T-helper 17 cell (primary cell): ENCODE results near the gene CHIC2. TPM values are rescaled to one million over a fixed set of nuclear protein-coding genes. Genes with fewer than 3 reads are reported as not detected.
A peak's percentile ranks its signal among the peaks of the same experiment; 100 is the strongest.

Experiments
- ATAC-seq: fragments of 150-1000 bp; cut with Tn5 transposase; 2 replicates; pipeline ENCODE4 v1.10.0; 2021; ENCODE audit warnings: mild to moderate bottlenecking, moderate library complexity
- DNase-seq, 3 donors: peaks; one replicate each; pipeline versions ENCODE4 v3.0.0 to v3.0.0-alpha.2; 2020 to 2021
- H3K9me3 ChIP-seq: one replicate; pipeline ENCODE4 v1.7.0; 2013; ENCODE audit warnings: low read length, mild to moderate bottlenecking; ENCODE audit not compliant: control insufficient read depth, poor library complexity, severe bottlenecking
- H3K27ac Mint-ChIP-seq: one replicate; pipeline ENCODE4 v1.8.0; 2022; ENCODE audit warnings: mild to moderate bottlenecking, moderate library complexity, mixed read lengths
- H3K27me3 Mint-ChIP-seq: one replicate; pipeline ENCODE4 v1.8.0; 2022; ENCODE audit warnings: mixed read lengths
- H3K36me3 Mint-ChIP-seq: one replicate; pipeline ENCODE4 v1.8.0; 2022; ENCODE audit warnings: low read depth, mixed read lengths
- H3K4me1 Mint-ChIP-seq: one replicate; pipeline ENCODE4 v1.8.0; 2022; ENCODE audit warnings: mild to moderate bottlenecking, mixed read lengths
- H3K4me3 Mint-ChIP-seq: one replicate; pipeline ENCODE4 v1.8.0; 2022; ENCODE audit warnings: mild to moderate bottlenecking, moderate library complexity, mixed read lengths
- total RNA-seq, 4 donors: library from RNA in 2 of 4; stranded (reverse) in 2 of 4; gene quantifications; one replicate each; pipeline ENCODE4 v1.2.3 and lab custom pipeline; 2022 to 2026

Gene CHIC2
- total RNA-seq, 2 donors from 2014 or later, result 43.0 to 70.1 TPM

GRCh38 chr4:54099287-54099747 lies 34.9 kb upstream of the CHIC2 start:
- DNase-seq, result no peak
- Mint-ChIP-seq H3K27me3 (peaks cover 89% of the 10 kb centered on the region), H3K4me1 (peaks cover 22% of the 10 kb centered on the region), H3K4me3 (peak overlapping the region; percentile 82), H3K27ac (no peak overlapping the region), H3K36me3 (peaks cover 3% of the 10 kb centered on the region)
- H3K9me3 ChIP-seq, result no peaks in the 10 kb centered on the region
- no peak for ATAC-seq

- no peaks in the 10 kb centered on the region for H3K9me3 ChIP-seq
- peaks cover 89% of the 10 kb centered on the region for H3K27me3 Mint-ChIP-seq
- no peak for ATAC-seq
- no peak overlapping the region for H3K27ac Mint-ChIP-seq
- H3K36me3 Mint-ChIP-seq, result peaks cover 3% of the 10 kb centered on the region
- peaks cover 27% of the 10 kb centered on the region for H3K4me1 Mint-ChIP-seq
- DNase-seq, result no peak
- no peak overlapping the region for H3K4me3 Mint-ChIP-seq
Measured at GRCh38 chr4:54098375-54098774, 34.0 kb upstream of the CHIC2 start.

GRCh38 chr4:54097152-54097551 lies 32.7 kb upstream of the CHIC2 start:
- Mint-ChIP-seq H3K4me3 (no peak overlapping the region), H3K27ac (no peak overlapping the region), H3K36me3 (peaks cover 3% of the 10 kb centered on the region), H3K27me3 (peaks cover 89% of the 10 kb centered on the region), H3K4me1 (peaks cover 29% of the 10 kb centered on the region)
- H3K9me3 ChIP-seq, result no peaks in the 10 kb centered on the region
- ATAC-seq (no peak), DNase-seq (no peak)

DNA sequence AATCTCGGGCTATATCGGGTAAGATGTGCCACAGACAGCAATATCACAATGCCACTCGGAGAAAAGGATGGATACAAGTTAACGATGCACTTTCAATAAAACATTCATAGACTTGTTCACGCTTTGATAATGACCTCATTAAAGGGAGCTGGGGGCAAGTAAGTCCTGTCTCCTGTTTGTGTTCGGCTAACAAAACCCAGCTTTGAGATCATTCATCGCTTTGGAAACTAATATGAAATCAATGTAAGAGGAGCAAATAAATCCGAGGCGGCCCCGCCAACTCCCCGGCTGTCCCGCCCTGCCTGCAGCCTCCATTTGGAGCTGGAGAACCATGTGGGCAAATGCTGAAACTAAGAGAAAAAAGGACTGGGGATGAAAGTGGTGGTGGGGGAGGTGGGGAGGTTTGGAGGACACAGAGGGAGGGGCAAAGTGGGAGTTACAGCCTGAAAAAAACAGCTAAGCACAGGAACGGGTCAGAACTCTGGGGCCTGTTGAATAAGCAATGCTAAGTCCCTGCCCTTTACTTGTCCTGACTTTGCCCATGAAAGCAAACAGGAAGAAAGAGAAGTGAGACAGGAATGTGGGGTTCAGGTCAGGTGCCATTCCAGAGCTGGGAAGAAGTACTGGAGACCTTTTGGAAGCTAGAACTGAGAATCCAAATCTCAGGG lies 32.0 kb upstream of the CHIC2 start:
- Mint-ChIP-seq H3K4me1 (peaks cover 32% of the 10 kb centered on the region), H3K27me3 (peaks cover 88% of the 10 kb centered on the region), H3K27ac (no peak overlapping the region), H3K4me3 (no peak overlapping the region), H3K36me3 (peaks cover 6% of the 10 kb centered on the region)
- ATAC-seq (no peak), DNase-seq (no peak)
- H3K9me3 ChIP-seq, result no peaks in the 10 kb centered on the region

DNA sequence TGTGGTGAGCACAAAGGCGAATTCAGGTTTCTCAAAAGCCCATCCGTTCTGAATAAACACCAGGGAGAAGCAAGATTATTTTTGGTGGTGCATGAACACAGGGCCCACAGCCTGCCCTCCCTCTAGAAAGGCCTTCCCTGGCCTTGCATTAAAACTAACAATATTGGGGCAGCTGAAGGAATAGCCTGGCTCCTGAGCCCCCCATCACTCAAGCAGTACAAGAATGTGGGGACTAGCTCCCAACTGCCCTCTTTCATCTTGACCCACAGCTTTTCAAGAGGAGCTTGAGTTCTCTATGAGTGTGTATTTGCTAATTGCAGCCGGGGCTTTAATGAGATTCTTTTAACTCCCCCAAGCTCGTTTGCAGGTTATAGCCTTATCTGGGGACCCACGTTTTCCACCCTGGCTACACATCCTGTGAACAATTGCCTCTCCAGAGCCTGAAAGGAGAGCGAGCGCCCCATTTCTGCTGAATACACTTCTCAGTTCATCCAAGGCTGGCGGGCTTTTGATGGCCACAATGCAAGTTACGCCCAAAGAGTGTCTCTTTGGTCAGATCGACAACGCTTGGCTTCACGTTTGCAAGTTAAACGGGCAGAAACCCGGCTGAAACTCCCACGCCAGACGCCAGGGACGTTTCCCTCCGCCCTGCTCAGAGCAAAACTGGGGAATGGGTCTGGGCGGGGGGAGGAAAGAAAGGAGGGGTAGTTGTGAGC lies 30.9 kb upstream of the CHIC2 start:
- no peak for DNase-seq
- H3K27me3 Mint-ChIP-seq, result peaks cover 88% of the 10 kb centered on the region
- no peak for ATAC-seq
- peaks cover 28% of the 10 kb centered on the region for H3K4me1 Mint-ChIP-seq
- no peaks in the 10 kb centered on the region for H3K9me3 ChIP-seq
- no peak overlapping the region for H3K4me3 Mint-ChIP-seq
- H3K27ac Mint-ChIP-seq, result no peak overlapping the region
- H3K36me3 Mint-ChIP-seq, result peaks cover 6% of the 10 kb centered on the region

DNA sequence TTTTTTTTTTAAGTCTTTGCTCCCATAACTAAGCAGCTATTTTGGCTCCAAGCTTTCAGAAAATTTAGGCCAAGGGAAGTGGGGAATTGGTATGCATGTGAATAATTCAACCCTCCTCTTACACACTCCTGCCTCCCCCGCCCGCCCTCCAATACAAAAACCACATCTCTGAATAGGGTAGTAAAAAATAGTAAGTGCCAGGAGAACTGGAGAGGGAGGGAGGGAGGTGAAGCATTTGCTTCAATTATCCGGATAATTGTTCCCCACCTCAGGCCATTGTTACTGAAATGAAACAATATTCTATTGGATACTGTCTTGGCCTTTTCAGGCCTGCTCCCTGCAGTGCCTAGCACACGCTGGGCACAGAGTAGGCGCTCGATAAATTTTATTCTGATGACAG lies 30.0 kb upstream of the CHIC2 start:
- Mint-ChIP-seq H3K27ac (no peak overlapping the region), H3K36me3 (peaks cover 4% of the 10 kb centered on the region), H3K4me3 (no peak overlapping the region), H3K4me1 (peaks cover 25% of the 10 kb centered on the region), H3K27me3 (peaks cover 86% of the 10 kb centered on the region)
- no peaks in the 10 kb centered on the region for H3K9me3 ChIP-seq
- DNase-seq (no peak), ATAC-seq (no peak)

- peak overlapping the region; percentile 64 for H3K4me3 Mint-ChIP-seq
- H3K36me3 Mint-ChIP-seq, result peaks cover 4% of the 10 kb centered on the region
- no peak overlapping the region for H3K27ac Mint-ChIP-seq
- peaks cover 78% of the 10 kb centered on the region for H3K27me3 Mint-ChIP-seq
- H3K9me3 ChIP-seq, result no peaks in the 10 kb centered on the region
- ATAC-seq (no peak), DNase-seq (no peak)
- peaks cover 21% of the 10 kb centered on the region for H3K4me1 Mint-ChIP-seq
Measured at GRCh38 chr4:54093324-54094240, 29.2 kb upstream of the CHIC2 start.

DNA sequence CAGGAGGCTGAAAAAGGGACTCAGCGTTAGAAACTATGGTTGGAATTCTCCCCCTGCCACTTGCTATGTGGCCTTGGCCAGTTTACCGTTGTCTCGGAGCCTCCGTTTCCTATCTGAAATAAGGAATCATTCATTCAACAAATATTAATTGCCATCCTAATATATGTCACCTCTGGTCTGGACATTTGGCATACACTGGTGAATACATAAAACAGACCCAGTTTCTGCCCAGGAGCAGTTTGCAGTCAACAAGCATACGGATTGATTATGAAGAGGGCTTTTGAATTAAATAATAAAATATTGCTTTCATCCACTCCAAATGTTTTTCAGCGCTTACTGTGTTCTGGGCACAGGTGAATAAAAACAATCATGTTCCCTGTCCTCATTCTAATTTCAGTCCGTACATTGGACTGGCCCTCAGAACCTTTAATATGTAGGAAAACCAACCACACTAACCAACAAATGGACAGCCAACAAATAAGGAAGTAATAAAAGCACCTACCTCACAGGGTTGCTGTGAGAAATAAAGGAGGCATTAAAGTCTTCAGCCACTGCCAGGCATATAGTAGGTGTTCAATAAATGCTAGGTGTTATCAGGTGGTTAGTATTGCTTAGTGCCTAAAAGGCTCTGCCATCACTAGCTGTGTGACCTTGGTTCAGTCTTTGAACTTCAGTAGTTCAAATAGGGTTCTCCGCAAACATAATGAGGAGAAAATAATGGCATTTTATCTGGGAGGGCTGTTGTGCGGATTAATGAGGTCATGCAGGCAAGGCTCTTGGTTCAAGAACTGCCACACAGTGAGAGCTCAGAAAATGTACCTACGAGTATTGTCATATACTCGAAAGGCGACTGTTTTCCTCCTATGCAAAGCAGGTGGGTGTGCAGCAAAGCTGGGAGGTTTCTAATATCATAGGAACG lies 28.3 kb upstream of the CHIC2 start:
- H3K36me3 Mint-ChIP-seq, result peaks cover 4% of the 10 kb centered on the region

DNA sequence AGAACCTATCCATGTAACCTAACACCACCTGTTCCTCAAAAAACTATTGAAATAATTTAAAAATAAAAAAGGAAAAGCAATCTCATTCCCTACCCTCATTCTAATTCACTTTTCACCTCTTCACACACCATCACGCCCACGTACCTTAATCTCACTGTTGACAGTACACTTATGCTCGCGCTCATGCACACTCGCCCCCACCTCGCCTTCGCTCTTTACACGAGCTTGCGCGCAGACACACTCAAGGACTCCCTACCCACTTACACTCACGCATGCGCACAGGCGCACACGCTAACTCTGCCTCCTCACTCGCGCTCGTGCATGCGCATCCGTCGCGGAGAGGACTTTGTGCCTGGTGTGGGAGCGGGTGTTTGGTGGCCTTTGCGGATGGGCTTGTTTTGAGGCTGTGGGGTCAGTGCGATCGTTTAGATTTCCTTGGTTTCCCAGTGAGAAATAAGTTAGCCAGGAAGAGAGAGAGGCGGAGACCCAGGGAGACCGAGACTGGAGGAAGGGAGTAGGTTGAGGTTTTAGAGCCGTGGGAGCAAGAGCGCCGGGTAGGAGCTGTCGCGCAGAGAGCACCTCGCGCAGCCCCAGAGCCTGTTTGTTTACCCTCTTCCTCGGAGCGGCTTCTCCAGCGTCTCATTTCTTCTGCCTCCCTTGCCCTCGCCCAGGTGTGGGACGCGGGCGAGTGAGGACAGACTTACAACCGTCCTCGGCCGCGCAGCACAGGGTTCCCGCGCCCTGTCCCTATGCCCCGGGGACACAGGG lies 27.4 kb upstream of the CHIC2 start:
- H3K36me3 Mint-ChIP-seq, result peaks cover 4% of the 10 kb centered on the region
- H3K9me3 ChIP-seq, result no peaks in the 10 kb centered on the region

More for the DNA sequence above, 28.3 kb upstream of the CHIC2 start:
- Mint-ChIP-seq H3K4me1 (peaks cover 16% of the 10 kb centered on the region), H3K27me3 (peaks cover 69% of the 10 kb centered on the region), H3K27ac (peak overlapping the region; percentile 76), H3K4me3 (peak overlapping the region; percentile 91)
- H3K9me3 ChIP-seq, result no peaks in the 10 kb centered on the region
- ATAC-seq (no peak), DNase-seq (no peak)

GRCh38 chr4:54090804-54091623 lies 26.6 kb upstream of the CHIC2 start:
- Mint-ChIP-seq H3K36me3 (peaks cover 4% of the 10 kb centered on the region), H3K27ac (peak overlapping the region; percentile 76), H3K4me1 (peaks cover 11% of the 10 kb centered on the region), H3K27me3 (peaks cover 63% of the 10 kb centered on the region), H3K4me3 (peak overlapping the region; percentile 91)
- DNase-seq, result no peak
- ATAC-seq, result peak; percentile 48
- no peaks in the 10 kb centered on the region for H3K9me3 ChIP-seq

More for the DNA sequence above, 27.4 kb upstream of the CHIC2 start:
- ATAC-seq, result peak; percentile 92
- peak overlapping the region; percentile 91 for H3K4me3 Mint-ChIP-seq
- H3K27me3 Mint-ChIP-seq, result peaks cover 63% of the 10 kb centered on the region
- H3K4me1 Mint-ChIP-seq, result peaks cover 16% of the 10 kb centered on the region
- H3K27ac Mint-ChIP-seq, result peak overlapping the region; percentile 76
- peak; percentile 55 to 67 (median 65) for DNase-seq

DNA sequence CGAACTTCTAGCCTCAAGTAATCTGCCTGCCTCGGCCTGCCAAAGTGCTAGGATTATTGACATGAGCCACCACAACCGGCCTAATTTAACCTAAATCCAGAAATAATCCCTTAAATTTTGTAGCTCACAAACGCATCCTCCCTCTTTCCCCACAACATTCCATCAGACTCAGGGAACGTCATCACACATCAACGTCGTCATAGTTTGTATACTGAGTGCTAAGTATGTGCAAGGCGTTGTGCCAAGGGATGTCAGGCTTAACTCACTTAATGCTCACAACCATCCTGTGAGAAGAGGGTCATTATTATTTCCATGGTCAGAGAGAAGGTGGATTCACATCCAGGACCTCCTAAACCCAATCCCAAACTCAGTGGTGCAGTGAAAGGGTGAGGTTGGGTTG lies 26.0 kb upstream of the CHIC2 start:
- H3K27ac Mint-ChIP-seq, result no peak overlapping the region
- H3K9me3 ChIP-seq, result no peaks in the 10 kb centered on the region
- ATAC-seq, result no peak
- peaks cover 11% of the 10 kb centered on the region for H3K4me1 Mint-ChIP-seq
- peaks cover 58% of the 10 kb centered on the region for H3K27me3 Mint-ChIP-seq
- peak overlapping the region; percentile 91 for H3K4me3 Mint-ChIP-seq
- H3K36me3 Mint-ChIP-seq, result peaks cover 4% of the 10 kb centered on the region
- DNase-seq, result no peak
